ENCODE data around the gene DACT2. TPM values are rescaled to one million over a fixed set of nuclear protein-coding genes. Genes with fewer than 3 reads are reported as not detected.
"Not testable (repeated sequence)": the region's sequence is repeated elsewhere in the genome, so short reads cannot be mapped to it uniquely, and the experiment has no call there.

DACT2 gene
- total RNA-seq, 2 experiments from 2014 or later: not detected

GRCh38 chr6:168299541-168300511 lies 19.8 kb downstream of the DACT2 start:
- no peaks in the 10 kb centered on the region for H3K4me1 Mint-ChIP-seq
- H3K27me3 Mint-ChIP-seq: peaks cover 7% of the 10 kb centered on the region
- DNase-seq (no peak), ATAC-seq (ENCODE audit: low read depth) (no peak)
- POLR2A ChIA-PET: no interaction called here
- no peak overlapping the region for H3K4me3 Mint-ChIP-seq
- H3K36me3 Mint-ChIP-seq: no peaks in the 10 kb centered on the region
- H3K9me3 Mint-ChIP-seq: no peaks in the 10 kb centered on the region
- no peak overlapping the region for H3K27ac Mint-ChIP-seq

GRCh38 chr6:168297643-168298042 lies 21.9 kb downstream of the DACT2 start:
- Mint-ChIP-seq H3K4me1 (no peaks in the 10 kb centered on the region), H3K27ac (no peak overlapping the region), H3K36me3 (no peaks in the 10 kb centered on the region), H3K9me3 (no peaks in the 10 kb centered on the region), H3K27me3 (peaks cover 13% of the 10 kb centered on the region), H3K4me3 (no peak overlapping the region)
- no peak for DNase-seq
- no peak for ATAC-seq (ENCODE audit: low read depth)
- POLR2A ChIA-PET: no interaction called here

GRCh38 chr6:168294901-168295300 lies 24.7 kb downstream of the DACT2 start:
- POLR2A ChIA-PET: no interaction called here
- no peaks in the 10 kb centered on the region for H3K4me1 Mint-ChIP-seq
- H3K4me3 Mint-ChIP-seq: no peak overlapping the region
- H3K9me3 Mint-ChIP-seq: no peaks in the 10 kb centered on the region
- no peaks in the 10 kb centered on the region for H3K36me3 Mint-ChIP-seq
- no peak overlapping the region for H3K27ac Mint-ChIP-seq
- ATAC-seq (ENCODE audit: low read depth) (no peak), DNase-seq (no peak)
- peaks cover 9% of the 10 kb centered on the region for H3K27me3 Mint-ChIP-seq

GRCh38 chr6:168293636-168294530 lies 25.7 kb downstream of the DACT2 start:
- no peak overlapping the region for H3K27ac Mint-ChIP-seq
- ATAC-seq (ENCODE audit: low read depth): no peak
- H3K4me3 Mint-ChIP-seq: no peak overlapping the region
- POLR2A ChIA-PET: no interaction called here
- no peak for DNase-seq
- no peaks in the 10 kb centered on the region for H3K9me3 Mint-ChIP-seq
- H3K4me1 Mint-ChIP-seq: no peaks in the 10 kb centered on the region
- no peaks in the 10 kb centered on the region for H3K36me3 Mint-ChIP-seq
- H3K27me3 Mint-ChIP-seq: peaks cover 9% of the 10 kb centered on the region

- Mint-ChIP-seq H3K36me3 (no peaks in the 10 kb centered on the region), H3K9me3 (peaks cover 2% of the 10 kb centered on the region), H3K27me3 (peaks cover 9% of the 10 kb centered on the region), H3K4me1 (no peaks in the 10 kb centered on the region), H3K27ac (no peak overlapping the region), H3K4me3 (no peak overlapping the region)
- ATAC-seq (ENCODE audit: low read depth) (no peak), DNase-seq (no peak)
- POLR2A ChIA-PET: no interaction called here
Observed at GRCh38 chr6:168292826-168293225, 26.8 kb downstream of the DACT2 start.

GRCh38 chr6:168291450-168291849 lies 28.1 kb downstream of the DACT2 start:
- Mint-ChIP-seq H3K27ac (no peak overlapping the region), H3K4me1 (no peaks in the 10 kb centered on the region), H3K27me3 (peaks cover 6% of the 10 kb centered on the region), H3K4me3 (no peak overlapping the region), H3K36me3 (no peaks in the 10 kb centered on the region), H3K9me3 (peaks cover 2% of the 10 kb centered on the region)
- POLR2A ChIA-PET: no interaction called here
- DNase-seq (no peak), ATAC-seq (ENCODE audit: low read depth) (no peak)

- Mint-ChIP-seq H3K4me1 (no peaks in the 10 kb centered on the region), H3K36me3 (no peaks in the 10 kb centered on the region), H3K27me3 (peaks cover 6% of the 10 kb centered on the region), H3K4me3 (no peak overlapping the region), H3K9me3 (peaks cover 2% of the 10 kb centered on the region), H3K27ac (no peak overlapping the region)
- DNase-seq: no peak
- POLR2A ChIA-PET: no interaction called here
- no peak for ATAC-seq (ENCODE audit: low read depth)
Observed at GRCh38 chr6:168290095-168290494, 29.5 kb downstream of the DACT2 start.

- Mint-ChIP-seq H3K36me3 (no peaks in the 10 kb centered on the region), H3K4me3 (no peak overlapping the region), H3K4me1 (no peaks in the 10 kb centered on the region), H3K27ac (no peak overlapping the region), H3K27me3 (peaks cover 6% of the 10 kb centered on the region), H3K9me3 (peaks cover 4% of the 10 kb centered on the region)
- ATAC-seq (ENCODE audit: low read depth): no peak
- DNase-seq: no peak
- POLR2A ChIA-PET: no interaction called here
Observed at GRCh38 chr6:168289571-168289962, 30.0 kb downstream of the DACT2 start.

- H3K4me3 Mint-ChIP-seq: no peak overlapping the region
- ATAC-seq (ENCODE audit: low read depth): no peak
- no peaks in the 10 kb centered on the region for H3K4me1 Mint-ChIP-seq
- H3K27me3 Mint-ChIP-seq: peaks cover 6% of the 10 kb centered on the region
- DNase-seq: no peak
- peaks cover 4% of the 10 kb centered on the region for H3K9me3 Mint-ChIP-seq
- no peak overlapping the region for H3K27ac Mint-ChIP-seq
- H3K36me3 Mint-ChIP-seq: no peaks in the 10 kb centered on the region
- POLR2A ChIA-PET: no interaction called here
Observed at GRCh38 chr6:168288781-168289570, 30.6 kb downstream of the DACT2 start.

GRCh38 chr6:168287460-168287859 lies 32.1 kb downstream of the DACT2 start:
- not testable (repeated sequence) for H3K4me1 Mint-ChIP-seq, H3K27ac Mint-ChIP-seq, H3K4me3 Mint-ChIP-seq

GRCh38 chr6:168286771-168287446 lies 32.7 kb downstream of the DACT2 start:
- H3K27me3 Mint-ChIP-seq; H3K9me3 Mint-ChIP-seq; H3K4me1 Mint-ChIP-seq; POLR2A ChIA-PET; H3K4me3 Mint-ChIP-seq; DNase-seq; H3K27ac Mint-ChIP-seq; H3K36me3 Mint-ChIP-seq; ATAC-seq (ENCODE audit: low read depth): not testable (repeated sequence)

More at GRCh38 chr6:168287460-168287859, 32.1 kb downstream of the DACT2 start:
- H3K9me3 Mint-ChIP-seq; H3K27me3 Mint-ChIP-seq; POLR2A ChIA-PET; ATAC-seq (ENCODE audit: low read depth); DNase-seq; H3K36me3 Mint-ChIP-seq: not testable (repeated sequence)

GRCh38 chr6:168286116-168286515 lies 33.5 kb downstream of the DACT2 start:
- POLR2A ChIA-PET: no interaction called here
- H3K27me3 Mint-ChIP-seq: no peaks in the 10 kb centered on the region
- ATAC-seq (ENCODE audit: low read depth) (no peak), DNase-seq (peak; percentile 10)
- peaks cover 4% of the 10 kb centered on the region for H3K9me3 Mint-ChIP-seq
- H3K4me3 Mint-ChIP-seq: no peak overlapping the region
- H3K4me1 Mint-ChIP-seq: no peaks in the 10 kb centered on the region
- no peaks in the 10 kb centered on the region for H3K36me3 Mint-ChIP-seq
- H3K27ac Mint-ChIP-seq: no peak overlapping the region

GRCh38 chr6:168285456-168285855 lies 34.1 kb downstream of the DACT2 start:
- no peaks in the 10 kb centered on the region for H3K27me3 Mint-ChIP-seq
- no peak for DNase-seq
- no peak overlapping the region for H3K4me3 Mint-ChIP-seq
- no peaks in the 10 kb centered on the region for H3K4me1 Mint-ChIP-seq
- H3K27ac Mint-ChIP-seq: no peak overlapping the region
- no peak for ATAC-seq (ENCODE audit: low read depth)
- no peaks in the 10 kb centered on the region for H3K36me3 Mint-ChIP-seq
- peaks cover 4% of the 10 kb centered on the region for H3K9me3 Mint-ChIP-seq
- POLR2A ChIA-PET: no interaction called here
